IMR-90 (cell line): ENCODE data around the gene KCNH6. TPM values are rescaled to one million over a fixed set of nuclear protein-coding genes. Genes with fewer than 3 reads are reported as not detected.

Experiments used
- ATAC-seq: fragments of 200-7000 bp; cut with Tn5 transposase; 2 replicates; pipeline ENCODE4 v1.9.1; 2020; ENCODE audit warnings: low read depth, mild to moderate bottlenecking, moderate library complexity
- BruUV-seq: library from RNA; stranded (reverse); fragments of 400-500 nt; replicated peaks from 2 replicates; lab custom pipeline; 2021; lab: Mats Ljungman, UMichigan
- CTCF ChIA-PET: fragments of 300-600 bp; formaldehyde crosslinking; extraction: SDS; loops from one replicate; lab custom pipeline; 2021; ENCODE audit warnings: antibody characterized with exemption; lab: Yijun Ruan, JAX
- POLR2A ChIA-PET: fragments of 300-600 bp; sonication (Branson Sonifier 250); formaldehyde crosslinking; loops from one replicate; lab custom pipeline; 2022; ENCODE audit warnings: antibody characterized with exemption; ENCODE audit not compliant: unreplicated experiment; lab: Charles Lee
- DNase-seq: peaks from one replicate; pipeline ENCODE4 v3.0.0; 2013
- H2AFZ ChIP-seq: replicated peaks from 2 replicates; pipeline ENCODE3; 2013; ENCODE audit warnings: low read length, mild to moderate bottlenecking; ENCODE audit not compliant: poor library complexity
- H2AK5ac ChIP-seq: 2 replicates; pipeline ENCODE4 v1.6.1; 2013; ENCODE audit warnings: low read depth, low read length, inconsistent platforms
- H2AK9ac ChIP-seq: replicated peaks from 2 replicates; pipeline ENCODE3; 2013; ENCODE audit warnings: mild to moderate bottlenecking, low read depth, low read length, moderate library complexity; ENCODE audit not compliant: poor library complexity
- H2BK120ac ChIP-seq: 2 replicates; pipeline ENCODE4 v1.6.1; 2013; ENCODE audit warnings: low read depth, low read length, inconsistent platforms
- H2BK15ac ChIP-seq: 3 replicates; pipeline ENCODE4 v1.6.1; 2013; ENCODE audit warnings: low read depth, low read length, inconsistent platforms
- H2BK20ac ChIP-seq: 2 replicates; pipeline ENCODE4 v1.6.1; 2013; ENCODE audit warnings: low read depth, mild to moderate bottlenecking, inconsistent platforms, low read length, moderate library complexity
- H2BK5ac ChIP-seq: 2 replicates; pipeline ENCODE4 v1.6.1; 2013; ENCODE audit warnings: mild to moderate bottlenecking, low read depth, low read length, inconsistent platforms; ENCODE audit not compliant: poor library complexity, severe bottlenecking
- H3K14ac ChIP-seq: replicated peaks from 2 replicates; pipeline ENCODE4 v1.6.1; 2013; ENCODE audit warnings: low read depth, low read length, inconsistent platforms
- H3K18ac ChIP-seq: 2 replicates; pipeline ENCODE4 v1.6.1; 2013; ENCODE audit warnings: low read depth, low read length, control low read depth
- H3K23ac ChIP-seq: 2 replicates; pipeline ENCODE4 v1.6.1; 2013; ENCODE audit warnings: low read depth, low read length, inconsistent platforms
- H3K27ac ChIP-seq: 2 replicates; pipeline ENCODE4 v1.5.1; 2013; ENCODE audit warnings: mild to moderate bottlenecking, control low read depth, low read length; ENCODE audit not compliant: insufficient read depth
- H3K27me3 ChIP-seq: 2 replicates; pipeline ENCODE4 v1.6.1; 2013; ENCODE audit warnings: low read length; ENCODE audit not compliant: control insufficient read depth, insufficient read depth
- H3K36me3 ChIP-seq: 2 replicates; pipeline ENCODE4 v1.6.1; 2013; ENCODE audit warnings: low read length, mixed read lengths; ENCODE audit not compliant: control insufficient read depth, insufficient read depth
- H3K4ac ChIP-seq: 2 replicates; pipeline ENCODE4 v1.6.1; 2013; ENCODE audit warnings: low read depth, low read length, inconsistent platforms
- H3K4me1 ChIP-seq: 2 replicates; pipeline ENCODE4 v1.6.1; 2013; ENCODE audit warnings: low read length, mixed read lengths; ENCODE audit not compliant: control insufficient read depth, insufficient read depth
- H3K4me2 ChIP-seq: 2 replicates; pipeline ENCODE4 v1.6.1; 2013; ENCODE audit warnings: low read depth, mild to moderate bottlenecking, control low read depth, low read length, moderate library complexity
- H3K4me3 ChIP-seq: 2 replicates; pipeline ENCODE4 v1.5.1; 2013; ENCODE audit warnings: low read depth, mild to moderate bottlenecking, control low read depth, low read length, moderate library complexity; ENCODE audit not compliant: insufficient read depth
- H3K56ac ChIP-seq: 2 replicates; pipeline ENCODE4 v1.6.1; 2013; ENCODE audit warnings: low read length, inconsistent platforms; ENCODE audit not compliant: insufficient read depth; ENCODE audit errors: extremely low read depth
- H3K79me1 ChIP-seq, 2 experiments: 2 replicates each; pipeline ENCODE4 v1.6.1; 2013; ENCODE audit warnings: low read length in 2 of 2, inconsistent platforms in 1 of 2, low read depth in 1 of 2
- H3K9ac ChIP-seq: 2 replicates; pipeline ENCODE4 v1.6.1; 2013; ENCODE audit warnings: low read depth, low read length, control low read depth
- H3K9me1 ChIP-seq: 2 replicates; pipeline ENCODE4 v1.6.1; 2013; ENCODE audit warnings: low read length, inconsistent platforms; ENCODE audit not compliant: insufficient read depth
- H3K9me3 ChIP-seq: 2 replicates; pipeline ENCODE4 v1.6.1; 2013; ENCODE audit warnings: low read length; ENCODE audit not compliant: control insufficient read depth, insufficient read depth
- H4K20me1 ChIP-seq: 2 replicates; pipeline ENCODE4 v1.6.1; 2013; ENCODE audit warnings: low read length, inconsistent platforms; ENCODE audit not compliant: insufficient read depth
- H4K5ac ChIP-seq: 2 replicates; pipeline ENCODE4 v1.6.1; 2013; ENCODE audit warnings: mild to moderate bottlenecking, low read depth, low read length, control low read depth
- H4K8ac ChIP-seq, 2 experiments: 2 replicates each; pipeline ENCODE4 v1.6.1; 2013; ENCODE audit warnings: low read depth in 2 of 2, low read length in 2 of 2, control low read depth in 1 of 2, inconsistent platforms in 1 of 2
- H4K91ac ChIP-seq: 2 replicates; pipeline ENCODE4 v1.6.1; 2013; ENCODE audit warnings: low read depth, low read length, inconsistent platforms; ENCODE audit not compliant: insufficient read depth
- BHLHE40 ChIP-seq: fragments of 150-350 bp; IDR thresholded peaks from 2 replicates; pipeline ENCODE4 v1.6.1; 2016; ENCODE audit warnings: mild to moderate bottlenecking, low read depth, low read length
- CEBPB ChIP-seq: IDR thresholded peaks from 2 replicates; pipeline ENCODE4 v1.6.1; 2012; ENCODE audit warnings: low read depth, low read length, improper control_type of control experiment
- CHD1 ChIP-seq: IDR thresholded peaks from 2 replicates; pipeline ENCODE4 v1.6.1; 2012; ENCODE audit warnings: low read depth, low read length, improper control_type of control experiment
- CTCF ChIP-seq: conservative IDR thresholded peaks from 2 replicates; pipeline ENCODE4 v1.5.1; 2012; ENCODE audit warnings: mild to moderate bottlenecking, low read depth, low read length, improper control_type of control experiment
- ELK1 ChIP-seq: fragments of 150-350 bp; IDR thresholded peaks from 2 replicates; pipeline ENCODE4 v1.6.1; 2016; ENCODE audit warnings: low read depth, mild to moderate bottlenecking, low read length, moderate library complexity, borderline replicate concordance
- FOS ChIP-seq: fragments of 150-350 bp; IDR thresholded peaks from 2 replicates; pipeline ENCODE4 v1.6.1; 2016; ENCODE audit warnings: low read depth, low read length
- MAFK ChIP-seq: IDR thresholded peaks from 2 replicates; pipeline ENCODE4 v1.6.1; 2012; ENCODE audit warnings: low read depth, low read length, improper control_type of control experiment
- MAZ ChIP-seq: IDR thresholded peaks from 2 replicates; pipeline ENCODE4 v1.6.1; 2012; ENCODE audit warnings: low read depth, mild to moderate bottlenecking, low read length, improper control_type of control experiment, moderate library complexity, borderline replicate concordance
- MXI1 ChIP-seq: IDR thresholded peaks from 2 replicates; pipeline ENCODE4 v1.6.1; 2012; ENCODE audit warnings: low read depth, mild to moderate bottlenecking, low read length, moderate library complexity, borderline replicate concordance
- NFE2L2 ChIP-seq: fragments of 150-350 bp; IDR thresholded peaks from 2 replicates; pipeline ENCODE4 v1.6.1; 2016; ENCODE audit warnings: low read depth, mild to moderate bottlenecking, low read length
- POLR2A ChIP-seq: IDR thresholded peaks from 2 replicates; pipeline ENCODE4 v1.6.1; 2012; ENCODE audit warnings: mild to moderate bottlenecking, low read depth, low read length
- RCOR1 ChIP-seq: IDR thresholded peaks from 2 replicates; pipeline ENCODE4 v1.6.1; 2012; ENCODE audit warnings: mild to moderate bottlenecking, low read length, improper control_type of control experiment; ENCODE audit not compliant: insufficient replicate concordance
- RFX5 ChIP-seq: IDR thresholded peaks from 2 replicates; pipeline ENCODE4 v1.8.0; 2012; ENCODE audit warnings: low read depth, mild to moderate bottlenecking, low read length, moderate library complexity
- SMC3 ChIP-seq: fragments of 150-350 bp; IDR thresholded peaks from 2 replicates; pipeline ENCODE4 v1.6.1; 2016; ENCODE audit warnings: low read depth, mild to moderate bottlenecking, antibody characterized with exemption, low read length, moderate library complexity
- USF2 ChIP-seq: fragments of 150-350 bp; IDR thresholded peaks from 2 replicates; pipeline ENCODE4 v1.6.1; 2017; ENCODE audit warnings: mild to moderate bottlenecking, antibody characterized with exemption, low read length, low read depth
- WGBS, 2 experiments: methylation state at CpG; one replicate each; pipeline versions ENCODE4 v1.1.5 to v1.1.7; 2013; ENCODE audit warnings: missing lambda C conversion rate in 2 of 2; ENCODE audit not compliant: insufficient read length in 1 of 2; ENCODE audit errors: extremely low coverage in 2 of 2; 5-methylcytosine and 5-hydroxymethylcytosine counted together
- dilution Hi-C: fragments of 300-500 bp; cut with HindIII; formaldehyde crosslinking; loops from one replicate; pipeline ENCODE4 v1.14.3; 2018; ENCODE audit warnings: low sequenced_read_pairs; ENCODE audit not compliant: unreplicated experiment
- in situ Hi-C: fragments of 300-500 bp; cut with MboI; formaldehyde crosslinking; loops from 3 replicates; pipeline ENCODE4 v1.14.3; 2019; ENCODE audit warnings: low sequenced_read_pairs, inconsistent platforms, mixed read lengths
- intact Hi-C: fragments of 100-400 bp; cut with micrococcal nuclease; formaldehyde crosslinking; loops from 2 replicates; pipeline ENCODE4 v1.10.0; 2022
- polyA plus RNA-seq, 3 experiments: library from polyadenylated mRNA; depleted of rRNA; stranded (reverse); fragments of >200 nt; gene quantifications; 2 replicates each; pipeline ENCODE4 v1.2.3, GENCODE V29; 2012; ENCODE audit warnings: low replicate concordance in 1 of 3
- total RNA-seq: library from RNA; depleted of rRNA; stranded (reverse); fragments of >200 nt; gene quantifications from 2 replicates; pipeline ENCODE4 v1.2.3, GENCODE V29; 2012

Gene KCNH6
- total and polyA plus RNA-seq, 2 of the 4 experiments (the other 2 are of a cell fraction), result 0.17 to 0.18 TPM

- no peak overlapping the region for H2AK5ac ChIP-seq
- BruUV-seq, result no TSS peak
- H2BK15ac ChIP-seq, result no peak overlapping the region
- H3K4ac ChIP-seq, result no peak overlapping the region
- ChIA-PET CTCF (no interaction called here), POLR2A (no interaction called here)
- ATAC-seq, result no peak
- H3K23ac ChIP-seq, result no peak overlapping the region
- 0 out of 2 replicates have a peak, but pooled peaks cover 2% of the 10 kb centered on the region for H3K9me1 ChIP-seq
- H2BK20ac ChIP-seq, result no peak overlapping the region
- H3K9me3 ChIP-seq, result no peaks in the 10 kb centered on the region
- no peaks in the 10 kb centered on the region for H3K79me1 ChIP-seq
- H2BK120ac ChIP-seq, result no peak overlapping the region
- H3K4me3 ChIP-seq, result no peak overlapping the region
- intact Hi-C loops, result no loop called here
- no peak overlapping the region for H4K91ac ChIP-seq
- no peak for DNase-seq
- H3K4me2 ChIP-seq, result no peak overlapping the region
- dilution Hi-C loops, result no loop called here
- H4K8ac ChIP-seq, result no peak overlapping the region
- WGBS, 2 experiments, result 75% methylated on average over 2 of the region's 14 CpGs; no CpG with 5 or more reads in 1 of the 2 experiments
- H4K5ac ChIP-seq, result no peak overlapping the region
- no peak overlapping the region for H3K56ac ChIP-seq
- H3K36me3 ChIP-seq, result no peaks in the 10 kb centered on the region
- no peak overlapping the region for H2AFZ ChIP-seq
- in situ Hi-C loops, result no loop called here
- H4K20me1 ChIP-seq, result peaks cover 5% of the 10 kb centered on the region; the same call in 1 of the 2 replicates
- TF ChIP-seq MAZ (no peak), CEBPB (no peak), MXI1 (no peak), RCOR1 (no peak), FOS (no peak), CTCF (no peak), BHLHE40 (no peak), MAFK (no peak), RFX5 (no peak), USF2 (no peak), ELK1 (no peak), POLR2A (no peak), CHD1 (no peak), SMC3 (no peak), NFE2L2 (no peak)
- H3K9ac ChIP-seq, result no peak overlapping the region
- H3K14ac ChIP-seq, result no peak overlapping the region
- H3K18ac ChIP-seq, result no peak overlapping the region
- H3K27ac ChIP-seq, result no peak overlapping the region
- H3K4me1 ChIP-seq, result 0 out of 2 replicates have a peak, but pooled peaks cover 1% of the 10 kb centered on the region
- H2BK5ac ChIP-seq, result no peak overlapping the region
- H2AK9ac ChIP-seq, result no peak overlapping the region
- H3K27me3 ChIP-seq, result peaks cover 49% of the 10 kb centered on the region
Measured at GRCh38 chr17:63524051-63524450, 893 bp downstream of the KCNH6 start.
